ENCODE data around the gene SORCS3.

Gene SORCS3

GRCh38 chr10:105266966-105267539 is 626.0 kb downstream of the SORCS3 start:
- no peak overlapping the region for H3K4me3 ChIP-seq (ENCODE audit: low read depth, low read length)
- in situ Hi-C loops (cut with HindIII; ENCODE audit: low sequenced_read_pairs), result no loop called here
- DNase-seq (ENCODE audit: low read depth, low spot score), result no peak
- TF ChIP-seq CTCF (IDR thresholded peaks at IDR 0.05; ENCODE audit: low read depth, low read length), result no peak

- in situ Hi-C loops (cut with HindIII; ENCODE audit: low sequenced_read_pairs), result no loop called here
- TF ChIP-seq CTCF (IDR thresholded peaks at IDR 0.05; ENCODE audit: low read depth, low read length), result no peak
- no peak for DNase-seq (ENCODE audit: low read depth, low spot score)
- no peak overlapping the region for H3K4me3 ChIP-seq (ENCODE audit: low read depth, low read length)
Measured at GRCh38 chr10:105268961-105269360, 627.9 kb downstream of the SORCS3 start.

GRCh38 chr10:105269689-105270088 is 628.6 kb downstream of the SORCS3 start:
- TF ChIP-seq CTCF (IDR thresholded peaks at IDR 0.05; ENCODE audit: low read depth, low read length), result no peak
- DNase-seq (ENCODE audit: low read depth, low spot score), result no peak
- no peak overlapping the region for H3K4me3 ChIP-seq (ENCODE audit: low read depth, low read length)
- in situ Hi-C loops (cut with HindIII; ENCODE audit: low sequenced_read_pairs), result no loop called here

- no peak for DNase-seq (ENCODE audit: low read depth, low spot score)
- no peak overlapping the region for H3K4me3 ChIP-seq (ENCODE audit: low read depth, low read length)
- TF ChIP-seq CTCF (IDR thresholded peaks at IDR 0.05; ENCODE audit: low read depth, low read length), result no peak
- in situ Hi-C loops (cut with HindIII; ENCODE audit: low sequenced_read_pairs), result no loop called here
Measured at GRCh38 chr10:105274556-105275070, 633.5 kb downstream of the SORCS3 start.

GRCh38 chr10:105278439-105278838 is 637.3 kb downstream of the SORCS3 start:
- no peak for DNase-seq (ENCODE audit: low read depth, low spot score)
- in situ Hi-C loops (cut with HindIII; ENCODE audit: low sequenced_read_pairs), result no loop called here
- TF ChIP-seq CTCF (IDR thresholded peaks at IDR 0.05; ENCODE audit: low read depth, low read length), result no peak
- no peak overlapping the region for H3K4me3 ChIP-seq (ENCODE audit: low read depth, low read length)

GRCh38 chr10:105279101-105279500 is 638.0 kb downstream of the SORCS3 start:
- in situ Hi-C loops (cut with HindIII; ENCODE audit: low sequenced_read_pairs), result no loop called here
- H3K4me3 ChIP-seq (ENCODE audit: low read depth, low read length), result no peak overlapping the region
- no peak for TF ChIP-seq CTCF (IDR thresholded peaks at IDR 0.05; ENCODE audit: low read depth, low read length)
- no peak for DNase-seq (ENCODE audit: low read depth, low spot score)

All from astrocyte of the spinal cord (primary cell).